CD4-positive, alpha-beta T cell treated with Interleukin-21 for 1 hour (primary cell): ENCODE results near the gene HTR4.
"Not testable (repeated sequence)": the region's sequence is repeated elsewhere in the genome, so short reads cannot be mapped to it uniquely, and the experiment has no call there.

Experiments
- DNase-seq: peaks from one replicate; pipeline ENCODE4 v3.0.0-alpha.2; 2020

Gene HTR4

DNA sequence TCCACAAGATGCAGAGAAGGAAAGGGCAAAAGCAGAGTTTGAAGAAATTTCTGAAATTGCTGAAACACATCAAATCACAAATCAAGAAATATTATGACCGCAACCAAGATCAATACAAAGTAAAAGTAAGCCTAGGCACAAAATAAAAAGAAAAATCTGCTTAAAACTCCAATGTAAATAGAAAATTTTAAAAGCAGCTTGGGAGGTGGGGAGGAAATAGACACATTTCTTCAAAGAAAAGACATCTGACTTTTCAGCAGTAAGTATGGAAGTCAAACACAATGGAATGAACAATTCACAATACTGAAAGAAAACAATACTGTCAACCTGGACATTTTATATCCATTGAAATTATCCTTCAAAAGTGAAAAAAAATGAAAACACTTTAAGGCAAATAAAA lies 55.1 kb downstream of the HTR4 start:
- no peak for DNase-seq

DNA sequence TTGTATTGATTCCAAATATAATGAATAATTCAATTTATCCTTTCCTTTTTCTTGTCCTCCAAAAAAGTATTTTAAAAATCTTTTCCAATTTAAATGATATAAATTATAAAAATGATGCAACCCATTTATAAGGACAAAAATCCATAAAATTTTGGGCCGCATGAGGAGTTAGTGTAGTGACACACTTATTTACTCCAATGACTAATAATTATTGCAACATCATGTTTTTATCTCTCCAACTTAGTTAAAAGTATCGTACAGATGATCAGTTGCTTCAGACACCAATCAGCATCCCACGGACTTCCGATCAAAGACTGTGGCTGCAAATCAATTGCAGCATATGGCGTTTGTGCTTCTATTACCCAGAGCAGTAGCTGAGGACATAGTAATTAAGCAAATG lies 58.6 kb downstream of the HTR4 start:
- no peak for DNase-seq

DNA sequence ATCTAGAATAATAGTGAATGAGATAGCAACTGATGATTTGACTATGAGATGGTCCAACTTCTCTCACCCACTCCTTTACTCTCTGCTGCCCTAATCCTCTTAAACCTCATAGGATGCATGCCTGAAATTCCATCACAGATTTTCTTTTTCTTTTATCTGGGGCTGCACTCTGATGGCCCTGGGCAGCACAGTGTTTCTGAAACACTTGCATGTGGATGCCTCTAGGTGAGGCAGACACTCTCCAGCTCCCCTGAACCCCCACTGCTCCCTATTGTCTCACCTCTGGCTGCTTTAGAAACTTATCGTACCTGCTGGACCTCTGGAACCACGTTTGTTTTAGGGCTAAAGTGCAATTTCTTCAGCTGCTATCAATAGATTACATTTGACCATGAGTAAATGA lies 67.5 kb downstream of the HTR4 start:
- DNase-seq = no peak

DNA sequence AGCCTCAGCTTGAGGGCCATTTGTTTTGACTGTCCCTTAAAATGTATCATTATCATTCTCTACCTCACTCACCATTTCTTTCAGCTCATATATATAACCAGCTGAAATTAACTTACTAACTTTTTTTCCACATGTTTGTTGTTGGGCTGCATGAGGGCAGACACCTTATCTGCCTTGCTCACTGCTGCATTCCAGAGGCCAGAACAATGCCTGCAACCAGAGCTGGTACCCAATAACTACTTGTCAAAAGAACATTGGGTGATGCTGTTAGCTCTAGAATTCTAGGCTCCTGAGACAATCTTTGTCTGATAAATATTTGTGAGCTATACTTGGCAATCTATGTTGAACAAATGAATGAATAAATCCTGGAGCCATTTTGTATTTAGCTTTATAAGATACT lies 68.3 kb downstream of the HTR4 start:
- DNase-seq = no peak

DNA sequence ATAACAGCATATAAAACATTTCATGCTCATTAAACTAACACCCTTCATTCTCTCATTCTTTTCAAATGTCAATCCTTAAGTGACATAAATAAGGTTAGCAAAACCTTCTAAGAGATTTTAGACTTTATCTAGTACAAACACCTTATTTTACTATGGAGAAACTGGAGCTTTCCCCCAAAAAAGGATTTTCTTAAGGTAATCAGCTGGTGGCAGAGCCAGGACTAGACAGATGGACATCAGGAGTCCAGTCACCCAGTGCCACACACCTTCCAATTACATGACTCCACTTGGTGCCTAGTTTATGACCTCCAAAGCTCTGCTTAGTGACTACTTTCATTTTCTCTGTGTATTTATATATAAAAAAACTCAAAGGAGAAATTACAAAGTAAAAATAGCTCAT lies 70.2 kb downstream of the HTR4 start:
- DNase-seq = no peak

DNA sequence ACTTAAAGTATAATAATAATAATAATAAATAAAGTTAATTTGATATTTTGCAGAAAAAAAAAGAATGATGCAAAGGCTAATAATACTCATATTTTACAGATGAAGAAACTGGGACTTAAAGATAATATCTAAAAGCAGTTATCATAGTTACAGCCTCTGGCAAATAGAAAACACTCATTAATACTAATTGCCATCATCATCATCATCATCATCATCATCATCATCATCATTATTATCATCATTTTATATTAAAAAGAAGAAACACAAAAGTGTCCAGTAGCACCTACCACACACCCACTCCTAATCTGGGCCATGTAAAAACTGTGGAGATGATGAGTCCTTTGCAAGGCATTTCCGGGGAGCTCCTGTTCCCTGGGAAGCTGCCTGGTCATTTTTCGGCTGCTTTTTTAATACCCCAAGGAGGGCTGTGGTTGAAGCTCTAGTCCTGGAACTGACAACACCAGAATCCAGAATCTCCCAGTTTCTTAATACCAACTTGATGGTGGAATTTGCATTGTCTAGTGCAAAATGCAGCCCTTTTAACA lies 70.8 kb downstream of the HTR4 start:
- no peak for DNase-seq

DNA sequence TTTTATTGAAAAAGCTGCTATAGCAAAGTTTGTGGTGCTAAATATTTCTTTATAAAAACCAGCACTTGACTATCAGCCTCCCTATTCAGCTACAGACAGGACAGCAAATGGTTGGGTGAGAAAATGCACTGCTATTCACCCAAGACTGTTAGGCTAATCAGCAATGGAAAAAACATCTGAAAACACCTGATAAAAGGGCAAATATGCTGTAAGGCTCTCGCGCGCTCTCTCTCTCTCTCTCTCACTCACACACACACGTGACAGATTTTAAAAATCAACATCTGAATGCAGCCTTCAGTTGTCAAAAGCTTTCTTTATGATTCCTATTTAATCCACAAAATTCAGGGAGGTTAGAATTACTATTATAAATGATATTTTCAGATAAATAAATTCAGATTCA lies 80.2 kb downstream of the HTR4 start:
- no peak for DNase-seq

DNA sequence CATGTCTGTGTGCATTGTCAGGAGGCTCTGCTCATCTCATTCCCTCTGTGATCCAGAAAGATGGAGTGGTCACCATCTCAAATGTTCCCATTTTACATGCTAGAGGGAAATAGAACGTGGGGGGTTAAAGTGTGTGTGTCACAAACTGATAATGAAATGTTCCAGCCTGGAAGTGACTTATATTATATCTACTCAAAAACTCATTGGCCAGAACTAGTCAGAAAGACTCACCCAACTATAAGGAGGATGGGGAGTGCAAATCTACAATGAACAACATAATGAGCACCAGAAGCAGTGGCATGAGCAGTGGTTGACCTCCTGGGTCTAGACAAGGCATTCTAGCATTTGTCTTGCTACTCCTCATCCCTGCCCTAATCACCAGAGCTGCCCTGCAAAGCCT lies 81.0 kb downstream of the HTR4 start:
- no peak for DNase-seq

DNA sequence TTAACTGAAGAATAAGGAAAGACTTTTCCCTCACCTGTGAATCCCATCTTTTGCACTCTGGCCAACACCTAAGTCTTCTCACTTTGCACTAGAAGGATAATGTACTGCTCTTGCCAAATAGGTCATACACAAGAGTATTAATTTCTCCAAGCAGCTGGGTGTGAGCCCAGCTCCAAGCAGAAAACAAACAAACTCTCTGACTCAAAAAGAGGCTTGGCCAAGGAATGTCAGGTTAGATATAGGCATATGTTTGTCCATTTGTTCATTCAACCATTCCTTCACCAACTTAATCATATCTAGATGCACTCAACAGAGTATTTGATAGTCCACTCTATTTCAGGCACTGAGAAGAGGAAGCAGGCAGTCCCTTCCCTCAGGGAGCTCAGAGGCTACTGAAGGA lies 84.4 kb downstream of the HTR4 start:
- DNase-seq = no peak

DNA sequence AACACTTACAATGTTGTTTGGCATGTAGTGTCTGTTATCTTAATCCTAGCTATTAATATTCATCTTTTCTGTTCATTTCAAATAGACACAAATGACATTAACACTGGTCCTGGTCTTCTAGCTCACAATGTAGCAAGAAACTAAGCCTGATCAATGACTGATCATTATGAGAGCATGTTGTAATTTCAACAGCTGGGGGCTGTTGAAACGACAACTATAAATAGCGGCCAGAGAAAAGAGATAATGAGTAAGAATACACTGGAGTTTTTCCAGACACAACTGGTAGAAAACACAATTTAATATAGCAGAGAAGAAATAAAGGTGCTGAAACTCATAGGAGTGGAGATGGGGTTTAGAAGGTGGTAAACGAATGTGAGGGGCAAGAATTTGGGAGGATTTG lies 89.2 kb downstream of the HTR4 start:
- no peak for DNase-seq

DNA sequence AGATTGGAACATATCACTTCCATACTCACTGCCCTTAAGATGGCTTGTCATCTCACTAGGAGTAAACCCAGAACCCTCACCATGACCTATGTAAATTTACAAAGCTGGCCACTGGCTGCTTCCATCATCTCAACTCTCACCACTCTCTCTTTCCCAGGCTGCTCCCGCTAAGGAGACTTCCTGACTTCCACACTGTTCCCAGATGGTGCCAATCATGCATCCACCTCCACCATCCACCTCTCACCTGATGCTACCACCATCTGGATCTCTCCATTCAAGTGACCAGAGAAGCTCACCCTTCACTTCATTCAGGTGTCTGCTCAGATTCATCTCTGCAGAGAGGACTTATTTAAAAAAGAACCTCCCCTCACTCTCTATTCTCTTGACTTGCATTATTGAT lies 91.3 kb downstream of the HTR4 start:
- DNase-seq = no peak

DNA sequence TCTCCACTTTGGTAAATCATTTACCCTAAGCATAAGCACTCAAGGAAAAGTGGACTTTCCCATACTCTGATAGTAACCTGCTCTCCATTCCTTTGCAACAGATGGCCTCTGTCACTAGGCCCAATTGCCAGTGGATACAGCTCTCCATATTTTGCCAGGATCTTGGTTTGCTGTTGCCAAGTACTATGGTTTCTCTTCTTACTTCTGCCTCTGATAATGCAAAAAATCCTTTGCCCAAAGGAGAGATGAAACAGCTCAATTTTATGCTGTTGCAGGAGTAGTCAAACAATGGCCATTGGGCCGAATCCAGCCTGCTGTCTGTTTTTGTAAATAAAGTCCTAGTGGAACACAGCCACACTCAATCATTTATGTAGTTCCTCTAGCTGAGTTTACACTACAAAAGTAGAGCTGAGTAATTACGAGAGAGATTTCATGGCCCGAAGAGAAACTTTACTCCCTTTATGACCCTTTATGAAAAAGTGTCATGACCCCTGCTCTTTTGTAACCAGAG lies 92.5 kb downstream of the HTR4 start:
- DNase-seq = no peak

DNA sequence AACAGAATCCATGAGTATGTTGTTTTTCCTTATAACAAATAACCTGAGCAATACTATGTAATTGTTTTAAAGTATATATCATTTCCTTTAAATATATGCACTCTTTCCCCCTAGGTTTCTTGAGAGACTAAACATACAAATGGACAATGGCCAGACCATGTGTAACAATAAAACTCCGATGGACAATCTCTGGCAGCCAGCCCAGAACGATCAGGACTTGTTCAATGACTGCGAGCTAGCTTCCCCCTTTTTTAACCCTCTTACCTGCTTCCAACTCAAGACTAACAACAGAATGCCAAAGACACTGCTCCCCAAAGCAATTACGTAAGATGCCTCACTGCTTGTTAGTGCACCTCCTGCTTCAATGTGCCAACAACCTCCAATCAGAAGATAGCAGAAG lies 94.9 kb downstream of the HTR4 start:
- no peak for DNase-seq

DNA sequence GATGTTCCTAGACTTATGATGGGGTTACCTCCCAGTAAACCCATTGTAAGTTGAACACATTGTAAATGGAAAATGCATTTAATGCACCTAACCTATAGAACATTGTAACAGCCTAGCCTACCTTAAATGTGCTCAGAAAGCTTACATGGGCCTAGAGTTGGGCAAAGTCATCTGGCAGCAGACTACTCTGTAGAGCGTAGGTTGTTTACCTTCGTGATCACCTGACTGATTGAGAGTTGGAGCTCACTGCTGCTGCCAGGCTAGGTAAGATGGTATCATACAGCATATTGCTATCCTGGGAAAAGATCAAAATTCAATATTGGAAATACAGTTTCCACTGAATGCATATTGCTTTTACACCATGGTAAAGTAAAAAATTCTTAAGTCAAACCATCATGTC lies 95.4 kb downstream of the HTR4 start:
- DNase-seq = no peak

DNA sequence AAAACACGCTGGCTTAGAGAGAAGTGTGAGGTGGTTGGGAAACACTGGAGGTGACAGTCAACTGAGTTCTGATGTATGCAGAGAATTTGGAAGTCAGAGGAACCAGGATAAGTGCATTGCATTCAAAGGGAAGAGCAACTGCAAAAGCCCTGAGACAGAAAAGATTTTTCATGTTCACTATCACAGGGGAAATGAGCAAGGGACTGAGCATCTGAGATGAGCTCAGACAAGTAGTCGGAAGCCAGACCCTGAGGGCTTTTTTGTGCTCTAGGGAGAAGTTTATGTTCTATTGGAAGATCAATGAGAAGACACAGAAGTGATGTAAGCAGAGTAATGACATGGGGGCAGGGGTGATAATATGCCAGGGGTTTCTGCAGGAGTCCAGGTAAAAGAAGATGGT lies 97.5 kb downstream of the HTR4 start:
- no peak for DNase-seq

DNA sequence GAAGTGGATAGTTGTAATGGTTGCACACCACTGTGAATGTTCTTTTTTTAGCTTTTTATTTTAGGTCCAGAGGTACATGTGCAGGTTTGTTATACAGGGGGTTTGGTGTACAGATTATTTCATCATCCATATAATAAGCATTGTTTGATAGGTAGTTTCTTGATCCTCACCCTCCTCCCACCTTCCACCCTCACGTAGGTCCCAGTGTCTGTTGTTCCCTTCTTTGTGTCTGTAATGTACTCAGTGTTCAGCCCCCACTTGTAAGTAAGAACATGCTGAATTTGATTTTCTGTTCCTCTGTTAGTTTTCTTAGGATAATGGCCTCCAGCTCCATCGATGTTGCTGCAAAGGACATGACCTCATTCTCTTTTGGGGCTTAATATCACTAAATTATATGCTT lies 99.7 kb downstream of the HTR4 start:
- no peak for DNase-seq

DNA sequence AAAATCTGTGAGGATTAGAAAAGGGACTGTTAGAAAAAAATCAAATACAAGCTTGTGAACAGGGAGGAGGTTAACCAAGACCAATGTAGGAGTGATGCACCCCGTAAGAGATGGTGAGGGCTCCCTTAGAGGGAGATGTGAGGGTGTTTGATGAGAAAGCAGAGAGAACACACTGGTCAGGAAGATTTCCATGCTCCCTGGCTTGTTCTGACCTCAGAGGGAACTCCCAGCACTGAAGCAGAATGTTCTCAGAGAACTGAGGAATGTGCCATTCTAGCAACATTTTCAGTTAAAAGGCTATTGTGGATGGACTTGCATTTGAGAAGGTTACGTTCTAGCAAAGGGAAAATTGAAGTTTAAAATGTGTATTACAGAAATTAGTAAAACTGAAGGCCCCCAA lies 110.6 kb downstream of the HTR4 start:
- DNase-seq = no peak

DNA sequence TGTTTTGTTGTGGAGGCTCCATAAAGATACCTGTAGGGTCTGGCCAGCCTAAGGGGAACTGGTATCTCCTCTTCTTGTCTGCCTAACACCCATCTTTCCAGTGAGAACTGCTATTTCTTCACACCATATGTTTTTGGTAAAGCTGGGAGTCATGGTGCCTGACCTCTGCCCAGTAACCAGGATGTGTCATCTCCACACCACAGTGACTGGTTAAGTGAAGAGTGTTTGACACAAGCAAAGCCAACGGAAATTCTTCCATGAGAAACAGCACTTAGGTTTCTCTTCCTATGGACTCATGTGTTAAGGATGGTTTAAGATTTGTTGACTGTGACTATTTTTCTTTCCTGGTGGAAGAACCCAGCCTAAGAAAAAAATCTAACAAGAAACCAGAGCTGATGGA lies 111.5 kb downstream of the HTR4 start:
- no peak for DNase-seq

DNA sequence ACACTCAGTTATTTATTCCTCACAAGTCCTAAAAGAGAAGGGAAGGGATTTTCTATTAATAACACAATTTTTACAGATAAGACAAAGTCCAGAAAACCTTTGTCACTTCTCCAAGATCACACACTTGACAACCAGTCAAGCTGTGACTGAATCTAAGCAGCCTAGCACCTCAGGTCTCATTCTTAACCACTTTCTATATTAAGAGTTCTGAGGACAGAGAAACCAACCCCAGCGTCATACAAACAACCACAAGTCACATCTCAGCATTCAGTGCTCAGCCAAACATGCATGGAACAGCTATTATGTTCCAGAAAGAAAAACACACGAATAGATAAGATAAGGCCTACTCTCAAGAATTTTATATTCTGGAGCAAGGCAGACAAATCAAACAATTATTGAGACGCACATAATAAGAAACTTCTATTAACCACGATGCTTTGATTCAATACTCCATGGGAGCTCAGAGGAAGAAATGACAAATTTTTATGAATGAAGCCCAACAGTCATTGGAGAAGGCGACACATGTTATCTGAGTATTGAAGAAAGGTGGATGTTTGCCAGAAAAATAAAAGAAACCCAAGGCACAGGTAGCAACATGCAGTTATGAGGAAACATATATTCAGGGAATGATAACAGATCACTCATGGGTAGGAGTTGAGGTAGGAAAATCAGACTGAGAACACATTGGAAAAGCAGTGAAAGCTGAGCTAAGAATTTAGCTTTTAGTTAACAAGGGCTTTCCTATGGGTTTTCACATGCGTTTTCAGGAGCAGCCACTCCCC lies 113.1 kb downstream of the HTR4 start:
- no peak for DNase-seq

DNA sequence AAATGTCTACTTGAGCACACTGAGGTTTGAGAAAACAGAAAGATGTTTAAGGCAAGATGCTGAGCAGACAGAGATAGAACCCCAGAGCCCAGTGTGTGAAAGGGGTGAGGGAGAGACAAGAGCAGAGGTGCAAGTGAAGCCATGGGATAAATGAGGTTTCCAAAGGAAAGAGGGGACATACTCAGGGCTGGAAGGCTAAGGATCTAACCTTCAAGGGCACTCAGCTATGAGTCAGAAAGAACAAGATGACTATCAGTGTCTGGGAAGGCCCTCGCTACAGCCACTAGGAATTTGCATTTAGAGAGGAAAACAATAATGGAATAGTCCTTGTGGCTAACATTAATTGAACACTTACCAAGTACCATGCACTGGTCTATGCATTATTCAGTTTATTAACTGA lies 113.7 kb downstream of the HTR4 start:
- DNase-seq = no peak

DNA sequence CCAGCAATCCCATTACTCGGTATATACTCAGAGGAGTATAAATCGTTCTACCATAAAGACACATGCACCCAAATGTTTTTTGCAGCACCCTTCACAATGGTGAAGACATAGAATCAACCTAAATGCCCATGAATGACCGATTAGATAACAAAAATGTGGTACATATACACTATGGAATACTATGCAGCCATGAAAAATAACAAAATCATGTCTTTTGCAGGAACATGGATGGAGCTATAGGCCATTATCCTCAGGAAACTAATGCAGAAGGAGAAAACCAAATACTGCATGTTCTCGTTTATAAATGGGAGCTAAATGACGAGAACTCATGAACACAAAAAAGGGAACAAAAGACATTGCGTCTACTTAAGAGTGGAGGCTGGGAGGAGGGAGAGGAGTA lies 114.5 kb downstream of the HTR4 start:
- DNase-seq = no peak

DNA sequence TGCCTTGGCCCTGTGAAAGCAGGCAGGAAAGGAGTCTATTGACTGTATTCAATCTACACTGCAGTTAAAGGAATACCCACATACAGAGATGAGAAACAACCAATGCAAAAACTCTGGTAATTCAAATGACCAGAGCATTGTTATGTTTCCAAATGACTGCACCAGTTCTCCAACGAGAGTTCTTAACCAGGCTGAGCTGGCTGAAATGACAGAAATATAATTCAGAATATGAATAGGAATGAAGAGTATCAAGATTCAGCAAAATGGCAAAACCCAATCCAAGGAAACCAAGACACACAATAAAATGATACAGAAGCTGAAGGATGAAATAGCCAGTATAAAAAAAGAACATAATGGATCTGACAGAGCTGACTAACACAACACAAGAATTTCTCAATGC lies 119.1 kb downstream of the HTR4 start:
- DNase-seq = no peak

DNA sequence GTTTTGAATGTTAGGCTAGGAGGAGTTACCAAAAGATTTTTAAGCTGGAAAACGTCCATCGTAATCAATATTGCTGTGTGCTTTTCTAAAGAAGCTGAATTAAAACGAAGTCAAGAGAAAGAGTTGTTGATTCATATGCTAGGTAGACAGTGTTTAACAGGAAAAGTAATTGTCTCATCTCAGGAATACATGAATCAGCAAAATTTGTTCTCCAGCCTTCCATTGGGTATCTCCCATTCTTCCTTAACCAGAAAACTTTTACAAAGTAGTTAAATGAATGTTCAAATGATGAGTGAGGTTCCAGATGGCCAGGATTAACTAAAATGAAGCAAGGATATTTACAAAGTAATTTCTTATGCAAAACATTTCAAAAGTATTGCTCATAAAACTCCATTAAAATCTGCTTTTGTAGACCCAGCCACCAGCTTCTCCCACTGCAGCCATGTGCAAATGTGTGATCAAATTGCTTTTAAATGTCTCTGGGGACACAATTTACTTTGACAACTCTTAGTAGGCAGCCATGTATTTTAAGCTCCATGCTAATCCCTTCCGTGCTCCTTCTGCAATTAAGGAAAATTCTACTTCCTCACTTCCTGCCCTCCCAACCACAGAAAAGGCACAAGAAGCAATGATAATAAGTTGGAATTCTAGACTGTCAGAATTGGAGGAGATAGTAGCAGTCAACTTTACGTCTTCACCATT lies 121.2 kb downstream of the HTR4 start:
- no peak for DNase-seq

DNA sequence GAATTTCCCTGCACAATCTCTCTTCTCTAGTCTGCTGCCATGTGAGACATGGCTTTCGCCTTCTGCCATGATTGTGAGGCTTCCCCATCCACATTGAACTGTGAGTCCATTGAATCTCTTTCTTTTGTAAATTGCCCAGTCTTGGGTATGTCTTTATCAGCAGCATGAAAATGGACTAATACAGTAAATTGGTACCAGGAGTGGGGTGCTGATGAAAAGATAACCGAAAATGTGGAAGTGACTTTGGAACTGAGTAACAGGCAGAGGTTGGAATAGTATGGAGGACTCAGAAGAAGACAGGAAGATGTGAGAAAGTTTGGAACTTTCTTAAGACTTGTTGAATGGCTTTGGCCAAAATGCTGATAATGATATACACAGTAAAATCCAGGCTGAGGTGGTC lies 124.9 kb downstream of the HTR4 start:
- DNase-seq = not testable (repeated sequence)
